ENCODE results near the gene MICAL2. TPM values are rescaled to one million over a fixed set of nuclear protein-coding genes. Genes with fewer than 3 reads are reported as not detected.
A peak's percentile ranks its signal among the peaks of the same experiment; 100 is the strongest.

The MICAL2 gene
- total RNA-seq, 1 donor from 2014 or later = 31.1 TPM

- no peak for DNase-seq (ENCODE audit: low spot score)
Observed at GRCh38 chr11:12241401-12241800, 131.0 kb downstream of the MICAL2 start.

DNA sequence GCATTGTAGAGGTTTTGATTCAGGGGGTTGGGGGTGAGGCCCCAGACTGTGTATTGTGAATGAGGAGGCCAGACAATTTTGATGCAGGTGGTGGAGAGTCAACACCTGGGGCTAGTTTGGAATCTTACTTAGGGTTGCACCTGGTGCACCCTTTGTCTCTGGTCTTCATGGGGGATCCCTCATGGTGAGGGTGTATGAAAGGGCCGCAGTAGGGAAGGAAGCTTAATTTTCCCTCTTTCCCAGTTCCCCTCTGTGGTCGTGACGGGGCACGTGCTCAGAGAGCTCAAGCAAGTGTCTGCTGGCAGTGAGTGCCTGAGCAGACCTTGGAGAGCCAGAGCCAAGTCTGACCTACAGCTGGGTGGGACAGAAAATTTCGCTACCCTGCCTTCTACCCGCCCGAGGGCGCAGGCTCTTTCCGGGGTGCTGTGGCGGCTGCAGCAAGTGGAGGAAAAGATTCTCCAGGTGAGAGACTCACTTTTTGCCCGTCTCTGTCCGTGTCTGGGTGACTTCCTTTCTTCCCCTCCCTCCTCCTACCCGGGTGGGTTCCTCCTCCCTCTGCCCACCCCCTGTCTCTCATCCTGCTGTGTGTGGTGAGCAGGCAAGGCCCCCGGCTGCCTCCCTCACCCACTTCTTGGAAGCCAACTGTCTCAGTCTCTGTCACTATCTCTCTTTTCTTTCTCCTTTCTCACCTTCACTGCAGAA is 131.7 kb downstream of the MICAL2 start:
- no peak for DNase-seq (ENCODE audit: low spot score)

GRCh38 chr11:12242966-12243365 is 132.6 kb downstream of the MICAL2 start:
- DNase-seq (ENCODE audit: low spot score) = no peak

GRCh38 chr11:12243486-12243885 is 133.1 kb downstream of the MICAL2 start:
- no peak for DNase-seq (ENCODE audit: low spot score)

DNA sequence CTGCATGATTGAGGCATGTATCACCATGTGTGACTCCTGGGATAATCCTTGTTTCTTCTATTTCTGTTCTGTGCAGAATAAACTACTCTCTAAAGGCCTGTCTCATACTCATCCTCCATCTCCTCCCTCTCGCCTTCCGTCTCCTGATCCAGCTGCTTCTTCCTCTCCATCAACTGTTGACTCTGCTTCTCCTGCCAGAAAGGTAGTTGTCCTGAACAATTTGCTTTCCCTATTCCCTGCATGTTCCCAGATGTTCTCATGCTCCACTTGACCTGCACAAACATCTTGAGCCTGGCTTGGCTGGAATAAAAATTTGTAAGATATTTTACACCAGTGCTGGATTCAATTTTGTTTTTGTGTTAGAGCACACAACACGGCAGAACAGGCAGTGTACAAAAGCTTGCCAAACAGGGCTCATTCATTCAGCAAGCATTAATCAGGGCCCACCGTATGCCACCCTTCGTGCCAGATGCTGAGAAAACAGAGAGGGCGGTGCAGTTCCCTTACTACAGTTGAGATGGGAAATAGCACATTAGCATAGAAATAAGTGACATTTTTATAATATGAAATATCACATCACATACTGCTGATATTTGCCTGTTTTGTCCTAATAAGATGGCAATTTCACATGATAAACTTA is 133.6 kb downstream of the MICAL2 start:
- no peak for DNase-seq (ENCODE audit: low spot score)

- DNase-seq (ENCODE audit: low spot score) = peak; percentile 87
Observed at GRCh38 chr11:12245091-12245490, 134.7 kb downstream of the MICAL2 start.

DNA sequence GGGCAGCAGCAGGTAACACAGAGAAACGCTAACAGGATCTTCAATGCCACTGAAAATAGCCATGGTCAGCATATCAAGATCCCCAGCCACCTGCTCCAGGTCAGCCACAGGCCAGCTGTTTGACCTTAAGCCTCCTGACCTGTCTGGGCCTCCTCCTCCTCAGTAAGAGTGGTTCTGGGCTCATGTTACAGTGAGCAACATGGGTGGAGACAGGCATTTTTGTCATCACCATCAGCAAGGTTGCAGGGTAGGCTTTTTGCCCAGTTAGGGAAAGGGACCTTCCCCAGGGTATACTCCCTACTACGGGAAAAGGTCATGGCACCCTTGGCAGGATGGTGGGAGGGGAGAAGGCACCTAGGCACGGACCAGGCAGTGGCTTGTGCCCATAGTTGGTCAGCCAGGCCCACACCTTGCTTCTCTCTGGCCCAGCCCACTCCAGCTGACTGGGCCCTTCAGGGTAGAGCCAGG is 135.2 kb downstream of the MICAL2 start:
- DNase-seq (ENCODE audit: low spot score) = no peak

- peak; percentile 77 for DNase-seq (ENCODE audit: low spot score)
Observed at GRCh38 chr11:12246147-12246546, 135.8 kb downstream of the MICAL2 start.

DNA sequence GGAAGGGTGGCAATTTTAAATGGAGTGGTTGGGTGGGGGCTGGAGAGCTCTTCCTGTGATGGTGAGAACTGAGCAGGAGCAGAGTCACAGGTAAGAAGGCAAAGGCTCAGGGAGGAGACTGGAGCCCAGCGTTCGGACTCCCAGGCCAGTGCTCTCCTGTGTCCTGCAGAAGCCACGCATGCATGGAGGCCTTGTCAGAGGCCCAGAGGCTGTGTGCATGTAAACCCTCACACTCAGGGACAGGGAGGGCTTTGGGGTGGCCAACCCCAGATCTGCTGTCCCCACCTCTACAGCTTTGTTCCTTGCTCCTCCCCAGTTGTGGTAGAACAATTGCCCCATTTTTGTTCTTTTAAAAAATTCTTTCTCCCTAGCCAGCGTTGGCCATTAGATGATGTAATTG is 136.6 kb downstream of the MICAL2 start:
- DNase-seq (ENCODE audit: low spot score) = no peak

GRCh38 chr11:12247543-12248254 is 137.3 kb downstream of the MICAL2 start:
- no peak for DNase-seq (ENCODE audit: low spot score)

GRCh38 chr11:12248330-12248729 is 137.9 kb downstream of the MICAL2 start:
- no peak for DNase-seq (ENCODE audit: low spot score)

GRCh38 chr11:12249590-12250260 is 139.3 kb downstream of the MICAL2 start:
- no peak for DNase-seq (ENCODE audit: low spot score)

DNA sequence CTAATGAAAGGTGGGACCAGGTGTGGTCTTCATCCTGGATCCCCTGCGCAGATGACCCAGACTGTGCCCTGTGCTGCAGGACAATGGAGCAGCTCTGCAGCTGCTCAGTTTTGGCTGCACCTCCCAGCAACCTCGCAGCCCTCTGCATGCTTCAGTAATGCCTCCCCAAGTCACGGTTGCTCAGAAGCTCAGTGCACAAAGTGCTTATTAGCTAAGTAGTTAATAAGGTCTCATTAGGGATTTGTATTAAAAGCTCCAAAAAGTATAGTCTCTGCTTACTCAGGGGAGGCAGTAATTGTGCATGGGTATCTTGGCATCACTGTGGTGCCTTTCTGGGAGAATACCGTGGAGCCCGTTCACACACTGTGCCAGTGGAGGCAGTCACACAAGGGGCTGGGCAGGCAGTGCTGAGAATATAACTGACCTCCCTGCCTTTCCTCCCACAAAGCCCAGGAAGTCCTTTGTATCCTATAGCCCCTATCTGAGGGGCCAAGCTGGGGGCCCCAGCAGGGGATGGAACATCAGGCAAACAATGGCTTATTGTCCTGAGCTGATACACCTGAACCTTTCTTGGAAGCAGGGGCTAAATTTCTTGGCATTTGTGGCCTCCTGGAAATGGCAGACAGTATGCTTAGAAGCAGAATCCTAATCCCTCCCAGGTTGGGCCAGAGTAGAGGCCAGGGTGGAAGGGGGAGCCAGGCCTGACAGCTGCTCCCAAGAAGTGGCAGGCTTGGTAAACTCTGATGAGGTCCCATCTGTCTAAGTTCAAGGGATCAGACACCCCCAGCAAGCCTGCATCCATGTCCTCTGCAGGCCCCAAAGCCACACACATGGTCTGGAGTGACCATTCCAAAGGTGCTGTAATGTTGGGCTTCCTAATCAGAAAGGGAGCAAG is 141.5 kb downstream of the MICAL2 start:
- no peak for DNase-seq (ENCODE audit: low spot score)

GRCh38 chr11:12253843-12254281 is 143.5 kb downstream of the MICAL2 start:
- DNase-seq (ENCODE audit: low spot score) = no peak

DNA sequence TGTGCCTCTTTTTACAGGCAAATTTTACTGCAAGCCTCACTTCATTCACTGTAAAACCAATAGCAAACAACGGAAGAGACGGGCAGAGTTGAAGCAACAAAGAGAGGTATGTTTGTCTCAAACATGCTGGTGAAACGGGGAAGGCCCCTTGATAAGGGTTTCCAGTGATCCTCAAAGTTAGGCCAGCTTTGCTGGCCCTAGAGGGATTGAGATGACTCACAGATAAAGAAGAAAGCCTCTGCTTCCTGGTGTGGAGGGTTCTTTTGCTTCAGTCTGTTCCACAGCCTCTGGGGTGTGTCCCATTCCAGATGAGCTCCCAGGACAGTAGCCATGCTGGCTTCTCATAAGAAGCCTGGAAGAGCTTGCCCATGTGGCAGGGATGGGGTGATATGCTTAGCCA is 148.1 kb downstream of the MICAL2 start:
- no peak for DNase-seq (ENCODE audit: low spot score)

DNA sequence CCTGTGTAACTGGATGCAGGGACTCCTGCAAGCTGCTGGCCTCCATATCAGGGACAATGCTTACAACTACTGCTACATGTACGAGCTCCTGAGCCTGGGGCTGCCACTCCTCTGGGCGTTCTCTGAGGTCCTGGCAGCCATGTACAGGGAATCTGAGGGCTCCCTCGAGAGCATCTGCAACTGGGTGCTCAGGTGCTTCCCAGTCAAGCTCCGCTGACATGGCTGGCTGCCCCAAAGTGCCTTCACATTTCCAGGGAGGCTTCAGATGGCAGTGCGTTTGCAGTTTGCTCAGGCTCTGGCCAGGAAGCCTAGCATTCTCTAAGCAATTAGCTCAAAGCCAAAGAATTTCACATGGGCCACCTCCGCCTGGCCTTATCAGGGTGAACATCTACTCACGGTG is 149.6 kb downstream of the MICAL2 start:
- no peak for DNase-seq (ENCODE audit: low spot score)

- no peak for DNase-seq (ENCODE audit: low spot score)
Observed at GRCh38 chr11:12260731-12261521, 150.5 kb downstream of the MICAL2 start.

GRCh38 chr11:12261551-12261950 is 151.2 kb downstream of the MICAL2 start:
- no peak for DNase-seq (ENCODE audit: low spot score)

GRCh38 chr11:12263141-12263693 is 152.8 kb downstream of the MICAL2 start:
- DNase-seq (ENCODE audit: low spot score) = no peak

All from mesenteric fat pad (tissue), 1 donor.